GM18498 (cell line): ENCODE measurements around the gene CDR2L.

ENCODE experiments used
- ATAC-seq: cut with Tn5 transposase; IDR thresholded peaks from one replicate; pipeline ENCODE4 v1.9.1; 2021; ENCODE audit warnings: mild to moderate bottlenecking, moderate library complexity; ENCODE audit not compliant: unreplicated experiment

Gene CDR2L

GRCh38 chr17:74987418-74987908, at the start of gene CDR2L:
Gene CDR2L, plus strand, starts transcription at chr17:74987632. Its CDS starts 412 bp downstream, at chr17:74988044.
- peak; percentile 94 for ATAC-seq

GRCh38 chr17:74938194-74938950, 49.1 kb upstream of the CDR2L start:
- ATAC-seq, result no peak

- ATAC-seq, result no peak
These were observed 47.9 kb upstream of the CDR2L start for GRCh38 chr17:74939534-74939933.

GRCh38 chr17:74941128-74941725, 46.2 kb upstream of the CDR2L start:
- no peak for ATAC-seq

- no peak for ATAC-seq
These were observed 43.5 kb upstream of the CDR2L start for GRCh38 chr17:74943808-74944522.

- peak; percentile 66 for ATAC-seq
These were observed 41.9 kb upstream of the CDR2L start for GRCh38 chr17:74945543-74945942.

GRCh38 chr17:74946641-74947040, 40.8 kb upstream of the CDR2L start:
- no peak for ATAC-seq

GRCh38 chr17:74947041-74947754, 40.2 kb upstream of the CDR2L start:
- ATAC-seq, result no peak

- no peak for ATAC-seq
These were observed 37.8 kb upstream of the CDR2L start for GRCh38 chr17:74949455-74950115.

- ATAC-seq, result no peak
These were observed 37.2 kb upstream of the CDR2L start for GRCh38 chr17:74950207-74950606.

- ATAC-seq, result no peak
These were observed 36.4 kb upstream of the CDR2L start for GRCh38 chr17:74951065-74951464.

- no peak for ATAC-seq
These were observed 35.6 kb upstream of the CDR2L start for GRCh38 chr17:74951680-74952421.

- no peak for ATAC-seq
These were observed 34.9 kb upstream of the CDR2L start for GRCh38 chr17:74952431-74953133.

- ATAC-seq, result no peak
These were observed 34.2 kb upstream of the CDR2L start for GRCh38 chr17:74953134-74953687.

- ATAC-seq, result no peak
These were observed 33.3 kb upstream of the CDR2L start for GRCh38 chr17:74954115-74954514.

- no peak for ATAC-seq
These were observed 32.6 kb upstream of the CDR2L start for GRCh38 chr17:74954665-74955421.

- ATAC-seq, result no peak
These were observed 31.3 kb upstream of the CDR2L start for GRCh38 chr17:74956093-74956492.
